HepG2 (cell line): ENCODE data around the gene NOL11. TPM values are rescaled to one million over a fixed set of nuclear protein-coding genes. Genes with fewer than 3 reads are reported as not detected.

ENCODE experiments used
- ATAC-seq: fragments of 200-7000 bp; cut with Tn5 transposase; 3 replicates; pipeline ENCODE4 v1.9.1; 2020; ENCODE audit warnings: mild to moderate bottlenecking, moderate library complexity
- BruUV-seq: library from RNA; stranded (reverse); fragments of 400-500 nt; replicated peaks from 2 replicates; lab custom pipeline; 2021; lab: Mats Ljungman, UMichigan
- CTCF ChIA-PET: fragments of 300-600 bp; formaldehyde crosslinking; extraction: SDS; loops from one replicate; lab custom pipeline; 2021; ENCODE audit warnings: low total read pairs, inconsistent platforms, low intra/inter-chr PET ratio; lab: Yijun Ruan, JAX
- POLR2A ChIA-PET: fragments of 350-600 bp; sonication (Branson Sonifier 250); formaldehyde crosslinking; loops from one replicate; lab custom pipeline; 2020; ENCODE audit warnings: antibody characterized with exemption, inconsistent platforms; lab: Yijun Ruan, JAX
- DNase-seq: peaks from one replicate; pipeline ENCODE4 v3.0.0-alpha.2; 2015; ENCODE audit warnings: low spot score
- FAIRE-seq: peaks from 3 replicates; lab custom pipeline; 2011; peaks lifted over from hg19 to GRCh38; lab: Jason Lieb, UNC
- H2AFZ ChIP-seq: one replicate; pipeline ENCODE4 v1.6.1; 2011; ENCODE audit warnings: low read length, inconsistent platforms
- H3K27ac ChIP-seq: fragments of 300-600 bp; 3 replicates; pipeline ENCODE4 v1.8.0; 2011; ENCODE audit warnings: mixed run types, mild to moderate bottlenecking, mixed read lengths, low read length, inconsistent platforms; ENCODE audit not compliant: insufficient read depth; ENCODE audit errors: extremely low read length
- H3K27me3 ChIP-seq, 2 experiments: fragments of 200-600 bp in 1 of 2; 2 replicates in 1 of 2; 3 replicates in 1 of 2; pipeline versions ENCODE4 v1.6.0 to v1.8.0; 2011; ENCODE audit warnings: low read length in 2 of 2, mild to moderate bottlenecking in 2 of 2, moderate library complexity in 2 of 2, inconsistent platforms in 1 of 2; ENCODE audit not compliant: insufficient read depth in 2 of 2, control insufficient read depth in 1 of 2
- H3K36me3 ChIP-seq, 2 experiments: fragments of 200-600 bp in 1 of 2; replicated peaks in 1 of 2; 2 replicates in 1 of 2; 3 replicates in 1 of 2; pipeline versions ENCODE4 v1.5.1 to v1.8.0; 2011; ENCODE audit warnings: low read length in 2 of 2, inconsistent platforms in 1 of 2; ENCODE audit not compliant: insufficient read depth in 2 of 2, control insufficient read depth in 1 of 2
- H3K4me1 ChIP-seq: 2 replicates; pipeline ENCODE4 v1.5.1; 2012; ENCODE audit warnings: low read length, inconsistent platforms; ENCODE audit not compliant: insufficient read depth
- H3K4me2 ChIP-seq: 2 replicates; pipeline ENCODE4 v1.6.0; 2011; ENCODE audit warnings: low read depth, low read length, inconsistent platforms
- H3K4me3 ChIP-seq, 3 experiments: fragments of 200-600 bp in 1 of 3; sonication (generic), shearing (Covaris generic) in 1 of 3; replicated peaks in 1 of 3; 2 replicates each; pipeline ENCODE4 v1.5.1; 2011 to 2016; ENCODE audit warnings: low read length in 3 of 3, inconsistent platforms in 2 of 3, low read depth in 2 of 3, mild to moderate bottlenecking in 2 of 3, control low read depth in 1 of 3, mixed read lengths in 1 of 3; ENCODE audit not compliant: insufficient read depth in 1 of 3
- H3K79me2 ChIP-seq: one replicate; pipeline ENCODE4 v1.6.1; 2011; ENCODE audit warnings: low read length, inconsistent platforms; ENCODE audit not compliant: insufficient read depth
- H3K9ac ChIP-seq: 2 replicates; pipeline ENCODE4 v1.6.0; 2011; ENCODE audit warnings: mild to moderate bottlenecking, low read depth, low read length, inconsistent platforms; ENCODE audit not compliant: insufficient read depth
- H3K9me3 ChIP-seq: 2 replicates; pipeline ENCODE4 v1.5.1; 2012; ENCODE audit warnings: mild to moderate bottlenecking, low read length
- H4K20me1 ChIP-seq: 2 replicates; pipeline ENCODE4 v1.6.0; 2011; ENCODE audit warnings: inconsistent platforms, mild to moderate bottlenecking, low read length, moderate library complexity; ENCODE audit not compliant: insufficient read depth
- GTF2F1 ChIP-seq: fragments of 150-350 bp; IDR thresholded peaks from 2 replicates; pipeline ENCODE4 v1.6.1; 2014; ENCODE audit warnings: low read length
- HDAC6 ChIP-seq: fragments of 200-600 bp; sonication (generic); IDR thresholded peaks from 2 replicates; pipeline ENCODE4 v1.7.0; 2017; ENCODE audit warnings: mild to moderate bottlenecking, antibody characterized with exemption, low read length, low read depth
- KLF6 ChIP-seq: IDR thresholded peaks from 2 replicates; pipeline ENCODE4 v1.8.0; 2016; ENCODE audit warnings: missing biosample characterization, missing genetic modification reagents
- MBD4 ChIP-seq: IDR thresholded peaks from 2 replicates; pipeline ENCODE4 v1.6.1; 2012; ENCODE audit warnings: low read length, inconsistent platforms, borderline replicate concordance
- NR2F2 ChIP-seq: IDR thresholded peaks from 2 replicates; pipeline ENCODE4 v1.6.1; 2012; ENCODE audit warnings: low read depth, inconsistent platforms, borderline replicate concordance
- TEAD2 ChIP-seq: sonication (generic); formaldehyde crosslinking; IDR thresholded peaks from 2 replicates; pipeline ENCODE4 v1.9.0; 2021; ENCODE audit warnings: missing genetic modification reagents
- TOPORS ChIP-seq: sonication (generic); formaldehyde crosslinking; IDR thresholded peaks from 2 replicates; pipeline ENCODE4 v1.8.0; 2023; ENCODE audit warnings: mild to moderate bottlenecking, missing genetic modification reagents
- ZBTB7B ChIP-seq: sonication (generic); formaldehyde crosslinking; IDR thresholded peaks from 2 replicates; pipeline ENCODE4 v1.4.0; 2020; ENCODE audit warnings: missing genetic modification reagents
- ZNF136 ChIP-seq: sonication (generic); formaldehyde crosslinking; IDR thresholded peaks from 2 replicates; pipeline ENCODE4 v1.8.1; 2022; ENCODE audit warnings: low read depth, mild to moderate bottlenecking, moderate library complexity, missing genetic modification reagents
- ZNF256 ChIP-seq: sonication (generic); formaldehyde crosslinking; conservative IDR thresholded peaks from 2 replicates; pipeline ENCODE4 v1.4.0; 2020; ENCODE audit warnings: missing genetic modification reagents
- ZNF274 ChIP-seq: sonication (generic); formaldehyde crosslinking; IDR thresholded peaks from 2 replicates; pipeline ENCODE4 v1.5.1; 2020; ENCODE audit warnings: mild to moderate bottlenecking, missing genetic modification reagents
- ZNF276 ChIP-seq: sonication (generic); formaldehyde crosslinking; IDR thresholded peaks from 2 replicates; pipeline ENCODE4 v1.4.0; 2020; ENCODE audit warnings: mild to moderate bottlenecking, low read depth, missing genetic modification reagents
- ZNF3 ChIP-seq: IDR thresholded peaks from 2 replicates; pipeline ENCODE4 v1.7.0; 2017; ENCODE audit warnings: inconsistent platforms
- WGBS: methylation state at CpG from one replicate; pipeline ENCODE4 v1.1.6; 2017; ENCODE audit warnings: low lambda C conversion rate; 5-methylcytosine and 5-hydroxymethylcytosine counted together
- in situ Hi-C: cut with HindIII; loops from 2 replicates; pipeline ENCODE4 v1.10.0; 2017; ENCODE audit warnings: low pct_unique_long_range_greater_than_20kb; ENCODE audit not compliant: extremely low pct_ligation_motif_present
- intact Hi-C: fragments of 100-400 bp; cut with micrococcal nuclease; formaldehyde crosslinking; loops from one replicate; pipeline ENCODE4 v1.10.0; 2022; ENCODE audit not compliant: unreplicated experiment
- polyA plus RNA-seq, 8 experiments: library from polyadenylated mRNA; depleted of rRNA in 3 of 8; stranded (reverse) in 7 of 8; unstranded in 1 of 8; fragments of >200 nt; fragmentation: Illumina TruSeq in 4 of 8; extraction: Trizol in 4 of 8; gene quantifications; 2 replicates each; pipeline versions ENCODE4 v1.2.1 to v1.2.3, GENCODE V29; 2011 to 2016; ENCODE audit warnings: low read depth in 4 of 8, missing spikeins in 1 of 8, mixed read lengths in 1 of 8; ENCODE audit not compliant: insufficient read depth in 1 of 8
- total RNA-seq, 5 experiments: library from RNA; depleted of rRNA; stranded (reverse); fragments of >200 nt; fragmentation: Illumina TruSeq; extraction: Trizol; gene quantifications; 2 replicates each; pipeline ENCODE4 v1.2.3, GENCODE V29; 2016; ENCODE audit warnings: low read depth in 1 of 5

NOL11 gene
- total and polyA plus RNA-seq, 2 of the 13 experiments (the other 11 are each of a cell fraction or from before 2014, with no cell fraction given), result 45.8 to 124 TPM

- ChIA-PET CTCF (no interaction called here), POLR2A (no interaction called here)
- Histone ChIP-seq H3K79me2 (no peaks in the 10 kb centered on the region), H3K36me3 (peaks cover 11 to 17% of the 10 kb centered on the region in 2 experiments; a peak in 2 of 5 replicates), H3K4me1 (no peaks in the 10 kb centered on the region), H3K9me3 (no peaks in the 10 kb centered on the region), H2AFZ (no peak overlapping the region), H3K27ac (no peak overlapping the region), H4K20me1 (no peaks in the 10 kb centered on the region), H3K27me3 (no peaks in the 10 kb centered on the region), H3K4me3 (no peak overlapping the region), H3K4me2 (no peak overlapping the region), H3K9ac (no peak overlapping the region)
- TF ChIP-seq HDAC6 (no peak), ZNF3 (CRISPR knock-in tag) (no peak), ZBTB7B (CRISPR knock-in tag) (no peak), ZNF136 (CRISPR knock-in tag) (no peak), TOPORS (CRISPR knock-in tag) (no peak), TEAD2 (CRISPR knock-in tag) (no peak), ZNF256 (no peak), NR2F2 (no peak), MBD4 (no peak), ZNF276 (no peak), ZNF274 (CRISPR knock-in tag) (no peak), KLF6 (CRISPR knock-in tag) (no peak), GTF2F1 (no peak)
- FAIRE-seq (no peak), ATAC-seq (no peak), DNase-seq (no peak)
- 98% methylated on average over 5 of the region's 5 CpGs for WGBS
- intact Hi-C loops, result no loop called here
- in situ Hi-C loops, result no loop called here
- BruUV-seq, result no TSS peak
These were observed 36.3 kb downstream of the NOL11 start for GRCh38 chr17:67754001-67754400.
